Glutamatergic neuron (in vitro differentiated cells): Measurements from ENCODE around the gene CDC42BPA. TPM values are rescaled to one million over a fixed set of nuclear protein-coding genes. Genes with fewer than 3 reads are reported as not detected.
"Not testable (repeated sequence)": the region's sequence is repeated elsewhere in the genome, so short reads cannot be mapped to it uniquely, and the experiment has no call there.

ENCODE experiments used
- DNase-seq: peaks from one replicate; pipeline ENCODE4 v3.0.0; 2022
- H3K27ac Mint-ChIP-seq: one replicate; pipeline ENCODE4 v1.8.0; 2020; ENCODE audit warnings: mild to moderate bottlenecking, mixed read lengths, inconsistent platforms; ENCODE audit not compliant: unreplicated experiment
- H3K27me3 Mint-ChIP-seq: one replicate; pipeline ENCODE4 v1.8.0; 2020; ENCODE audit warnings: mild to moderate bottlenecking, moderate library complexity, mixed read lengths, inconsistent platforms; ENCODE audit not compliant: unreplicated experiment
- H3K36me3 Mint-ChIP-seq: one replicate; pipeline ENCODE4 v1.8.0; 2020; ENCODE audit warnings: mild to moderate bottlenecking, mixed read lengths, inconsistent platforms; ENCODE audit not compliant: unreplicated experiment
- H3K4me1 Mint-ChIP-seq: one replicate; pipeline ENCODE4 v1.8.0; 2020; ENCODE audit warnings: mild to moderate bottlenecking, low read depth, mixed read lengths, inconsistent platforms; ENCODE audit not compliant: unreplicated experiment
- H3K4me3 Mint-ChIP-seq: one replicate; pipeline ENCODE4 v1.8.0; 2020; ENCODE audit warnings: mild to moderate bottlenecking, mixed read lengths, inconsistent platforms; ENCODE audit not compliant: unreplicated experiment
- H3K9me3 Mint-ChIP-seq: one replicate; pipeline ENCODE4 v1.8.0; 2020; ENCODE audit warnings: mild to moderate bottlenecking, moderate library complexity, mixed read lengths, inconsistent platforms; ENCODE audit not compliant: unreplicated experiment
- CTCF ChIP-seq: fragments of 200-600 bp; sonication (generic); IDR thresholded peaks from one replicate; pipeline ENCODE4 v1.5.0; 2021; ENCODE audit not compliant: partially characterized antibody, unreplicated experiment
- total RNA-seq: library from RNA; stranded (reverse); fragmentation: NEBNext Ultra II Directional; extraction: Animal tissue kit (Norgen Biotek cat#: 25700); gene quantifications from one replicate; pipeline ENCODE4 v1.2.1, GENCODE V29; 2021; ENCODE audit not compliant: unreplicated experiment

Gene CDC42BPA
- total RNA-seq, 1 donor from 2014 or later: 66.0 TPM

GRCh38 chr1:227355542-227356245, 37.4 kb upstream of the CDC42BPA start:
- Mint-ChIP-seq H3K36me3 (no peaks in the 10 kb centered on the region), H3K4me3 (no peak overlapping the region), H3K9me3 (peaks cover 2% of the 10 kb centered on the region), H3K27ac (no peak overlapping the region), H3K27me3 (no peaks in the 10 kb centered on the region), H3K4me1 (peaks cover 12% of the 10 kb centered on the region)
- no peak for TF ChIP-seq CTCF
- no peak for DNase-seq

GRCh38 chr1:227353186-227353585, 34.9 kb upstream of the CDC42BPA start:
- Mint-ChIP-seq H3K27ac (no peak overlapping the region), H3K36me3 (no peaks in the 10 kb centered on the region), H3K4me1 (peaks cover 12% of the 10 kb centered on the region)

GRCh38 chr1:227352164-227352563, 33.9 kb upstream of the CDC42BPA start:
- H3K27me3 Mint-ChIP-seq, H3K36me3 Mint-ChIP-seq, H3K4me3 Mint-ChIP-seq, DNase-seq, H3K9me3 Mint-ChIP-seq, H3K4me1 Mint-ChIP-seq, H3K27ac Mint-ChIP-seq: not testable (repeated sequence)

More at GRCh38 chr1:227353186-227353585, 34.9 kb upstream of the CDC42BPA start:
- no peaks in the 10 kb centered on the region for H3K9me3 Mint-ChIP-seq
- no peaks in the 10 kb centered on the region for H3K27me3 Mint-ChIP-seq
- DNase-seq: no peak
- H3K4me3 Mint-ChIP-seq: no peak overlapping the region
- TF ChIP-seq CTCF: no peak

GRCh38 chr1:227351443-227351842, 33.2 kb upstream of the CDC42BPA start:
- no peaks in the 10 kb centered on the region for H3K27me3 Mint-ChIP-seq
- TF ChIP-seq CTCF: no peak
- H3K4me3 Mint-ChIP-seq: no peak overlapping the region
- no peaks in the 10 kb centered on the region for H3K9me3 Mint-ChIP-seq
- H3K4me1 Mint-ChIP-seq: peaks cover 2% of the 10 kb centered on the region
- no peaks in the 10 kb centered on the region for H3K36me3 Mint-ChIP-seq
- no peak overlapping the region for H3K27ac Mint-ChIP-seq
- no peak for DNase-seq

- no peaks in the 10 kb centered on the region for H3K27me3 Mint-ChIP-seq
- H3K9me3 Mint-ChIP-seq: no peaks in the 10 kb centered on the region
- H3K27ac Mint-ChIP-seq: no peak overlapping the region
- DNase-seq: no peak
- H3K4me3 Mint-ChIP-seq: no peak overlapping the region
- H3K36me3 Mint-ChIP-seq: no peaks in the 10 kb centered on the region
- H3K4me1 Mint-ChIP-seq: no peaks in the 10 kb centered on the region
- no peak for TF ChIP-seq CTCF
Observed at GRCh38 chr1:227349967-227350366, 31.7 kb upstream of the CDC42BPA start.
